Tibial artery (tissue), 4 donors: Measurements from ENCODE around the gene TRIM7.

Experiments used
- DNase-seq, 2 donors: peaks; one replicate each; pipeline ENCODE4 v3.0.0-alpha.2; 2019
- H3K27ac ChIP-seq, 2 donors: fragments of 200-600 bp; sonication (generic) in 1 of 2; 1 replicate in 1 of 2; 2 replicates in 1 of 2; pipeline ENCODE4 v1.5.1; 2018 to 2019; ENCODE audit warnings: mild to moderate bottlenecking in 1 of 2
- H3K27me3 ChIP-seq, 2 donors: fragments of 200-600 bp; sonication (generic) in 1 of 2; one replicate each; pipeline versions ENCODE4 v1.5.1 to v1.6.0; 2016 to 2019
- H3K36me3 ChIP-seq, 3 donors: fragments of 200-600 bp; sonication (generic) in 2 of 3; one replicate each; pipeline ENCODE4 v1.5.1; 2016 to 2019; ENCODE audit warnings: mild to moderate bottlenecking in 2 of 3
- H3K4me1 ChIP-seq, 4 donors: fragments of 200-600 bp; sonication (generic) in 2 of 4; 1 replicate in 3 of 4; 2 replicates in 1 of 4; pipeline ENCODE4 v1.5.1; 2016 to 2019
- H3K4me3 ChIP-seq, 2 donors: fragments of 200-600 bp; sonication (generic) in 1 of 2; 1 replicate in 1 of 2; 2 replicates in 1 of 2; pipeline ENCODE4 v1.5.1; 2018 to 2019; ENCODE audit warnings: mild to moderate bottlenecking in 2 of 2
- H3K9me3 ChIP-seq, 3 donors: fragments of 200-600 bp; sonication (generic) in 1 of 3; one replicate each; pipeline ENCODE4 v1.5.1; 2016 to 2019
- intact Hi-C: fragments of 100-400 bp; cut with DNase I; formaldehyde crosslinking; loops from one replicate; pipeline ENCODE4 v1.15.0; 2023; ENCODE audit warnings: low total_unique reads
- TF ChIP-seq, protein P1 (sequence below), 2 experiments: fragments of 200-600 bp in 1 of 2; fragments of 450-650 bp in 1 of 2; IDR thresholded peaks; one replicate each; pipeline ENCODE4 v1.5.1; 2017 to 2019; ENCODE audit warnings: antibody characterized with exemption in 2 of 2, mild to moderate bottlenecking in 1 of 2, moderate library complexity in 1 of 2

TRIM7 gene

DNA sequence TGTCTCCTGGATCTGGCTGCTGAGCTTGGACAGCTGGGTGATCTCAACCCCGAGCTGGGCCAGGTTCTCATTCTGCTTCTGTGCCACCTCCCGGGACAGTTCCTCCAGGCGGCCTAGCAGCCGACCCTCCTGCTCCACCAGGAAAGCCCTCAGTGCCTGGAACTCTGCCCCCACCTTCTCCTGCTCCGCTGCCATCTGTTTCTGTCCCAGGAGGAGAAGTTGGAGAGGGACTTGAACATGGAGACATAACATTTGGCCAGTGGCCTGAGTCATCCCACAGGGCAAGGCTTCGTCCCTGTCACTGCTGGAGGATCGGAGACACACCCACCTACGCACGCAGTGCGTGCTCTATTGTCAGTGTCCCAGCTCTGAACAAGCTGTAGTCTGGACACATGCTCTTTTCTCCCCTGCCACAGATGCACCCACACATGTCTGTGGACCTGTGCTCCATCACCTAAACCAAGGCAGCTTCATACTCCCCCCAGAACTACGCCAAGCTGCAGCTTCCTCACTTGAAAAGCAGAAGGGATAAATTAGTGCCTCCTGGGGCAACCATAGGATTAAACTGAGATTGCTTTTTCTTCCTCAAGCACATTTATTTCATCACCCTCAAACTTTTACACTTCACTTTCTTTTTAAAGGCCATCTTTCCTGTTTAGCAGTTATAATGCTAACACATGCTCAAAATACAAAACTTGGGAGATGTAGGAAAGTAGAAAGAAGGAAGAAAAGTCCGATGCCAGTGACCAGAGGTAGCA is 4.9 kb downstream of the TRIM7 start:
- Histone ChIP-seq H3K27me3 (no peaks in the 10 kb centered on the region), H3K27ac (no peak overlapping the region), H3K9me3 (no peaks in the 10 kb centered on the region), H3K36me3 (peaks cover 0 to 6% (median 0%) of the 10 kb centered on the region in 3 donors), H3K4me1 (peaks cover 0 to 14% (median 9%) of the 10 kb centered on the region in 4 donors), H3K4me3 (no peak overlapping the region)
- DNase-seq: no peak
- TF ChIP-seq, protein P1, sequence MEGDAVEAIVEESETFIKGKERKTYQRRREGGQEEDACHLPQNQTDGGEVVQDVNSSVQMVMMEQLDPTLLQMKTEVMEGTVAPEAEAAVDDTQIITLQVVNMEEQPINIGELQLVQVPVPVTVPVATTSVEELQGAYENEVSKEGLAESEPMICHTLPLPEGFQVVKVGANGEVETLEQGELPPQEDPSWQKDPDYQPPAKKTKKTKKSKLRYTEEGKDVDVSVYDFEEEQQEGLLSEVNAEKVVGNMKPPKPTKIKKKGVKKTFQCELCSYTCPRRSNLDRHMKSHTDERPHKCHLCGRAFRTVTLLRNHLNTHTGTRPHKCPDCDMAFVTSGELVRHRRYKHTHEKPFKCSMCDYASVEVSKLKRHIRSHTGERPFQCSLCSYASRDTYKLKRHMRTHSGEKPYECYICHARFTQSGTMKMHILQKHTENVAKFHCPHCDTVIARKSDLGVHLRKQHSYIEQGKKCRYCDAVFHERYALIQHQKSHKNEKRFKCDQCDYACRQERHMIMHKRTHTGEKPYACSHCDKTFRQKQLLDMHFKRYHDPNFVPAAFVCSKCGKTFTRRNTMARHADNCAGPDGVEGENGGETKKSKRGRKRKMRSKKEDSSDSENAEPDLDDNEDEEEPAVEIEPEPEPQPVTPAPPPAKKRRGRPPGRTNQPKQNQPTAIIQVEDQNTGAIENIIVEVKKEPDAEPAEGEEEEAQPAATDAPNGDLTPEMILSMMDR (IDR thresholded peaks at IDR 0.05): no peak
- intact Hi-C loops: no loop called here

DNA sequence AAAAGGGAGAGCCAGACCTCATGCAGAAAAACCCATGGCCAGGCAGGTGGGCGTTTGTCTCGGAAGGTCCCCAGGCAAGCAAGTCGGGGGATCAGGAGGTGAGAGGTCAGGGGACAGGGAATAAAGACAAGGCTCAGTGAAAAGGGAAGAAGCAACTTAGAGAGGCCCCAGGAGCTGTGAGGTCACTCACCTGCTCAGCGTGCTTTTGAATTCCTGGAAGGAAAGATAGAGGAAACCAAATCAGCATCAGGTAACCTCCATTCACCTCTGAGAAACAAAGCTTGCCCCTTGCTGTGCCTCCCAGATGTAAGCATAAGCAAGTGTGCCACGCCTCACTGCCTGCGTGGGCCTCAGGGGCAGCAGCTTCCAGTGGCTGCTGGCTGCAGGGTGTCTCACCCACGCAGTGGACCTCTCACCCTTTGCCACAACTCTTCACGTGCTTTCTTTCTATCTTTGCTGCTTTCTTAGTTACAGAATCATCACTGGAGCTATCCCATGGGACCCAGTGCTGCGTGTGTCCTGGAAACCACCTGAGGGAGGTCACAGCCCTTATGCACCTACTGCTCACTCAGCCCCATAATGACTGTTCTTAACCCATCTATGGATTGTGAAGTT is 6.0 kb downstream of the TRIM7 start:
- intact Hi-C loops: no loop called here
- Histone ChIP-seq H3K4me3 (no peak overlapping the region), H3K9me3 (no peaks in the 10 kb centered on the region), H3K27me3 (no peaks in the 10 kb centered on the region), H3K27ac (no peak overlapping the region), H3K36me3 (peaks cover 0 to 6% (median 0%) of the 10 kb centered on the region in 3 donors), H3K4me1 (peaks cover 0 to 7% (median 5%) of the 10 kb centered on the region in 4 donors)
- no peak for DNase-seq
- TF ChIP-seq, protein P1 (IDR thresholded peaks at IDR 0.05): no peak

DNA sequence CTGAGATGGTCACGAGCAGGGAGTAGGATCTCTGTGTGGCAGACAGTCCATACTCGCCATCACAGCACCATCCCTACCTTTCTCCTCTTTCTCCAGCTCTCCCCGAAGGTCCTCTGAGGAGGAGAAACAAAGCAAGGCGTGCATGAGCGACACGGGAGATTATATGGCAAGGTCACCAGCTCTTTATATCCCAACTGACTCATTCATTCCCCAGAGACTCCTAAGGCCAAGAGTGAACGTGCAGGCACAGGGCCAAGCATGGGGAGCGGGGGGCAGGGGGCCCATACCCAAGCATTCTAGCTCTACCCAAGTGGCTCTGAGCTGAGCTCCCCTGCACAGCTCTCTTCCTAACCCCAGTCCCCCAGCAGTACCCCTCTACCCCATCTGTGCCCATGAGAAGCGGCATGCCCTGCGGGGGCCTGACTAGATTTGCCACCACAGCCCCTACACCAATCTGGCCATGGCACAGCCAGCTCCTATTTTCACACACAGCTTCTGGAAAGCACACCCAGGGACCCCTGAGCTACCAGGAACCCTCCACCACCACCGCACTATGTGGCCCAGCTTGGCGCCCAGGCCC is 6.8 kb downstream of the TRIM7 start:
- Histone ChIP-seq H3K27me3 (no peaks in the 10 kb centered on the region), H3K4me3 (no peak overlapping the region), H3K36me3 (peaks cover 0 to 6% (median 0%) of the 10 kb centered on the region in 3 donors), H3K4me1 (peaks cover 0 to under 1% (median 0%) of the 10 kb centered on the region in 4 donors), H3K9me3 (no peaks in the 10 kb centered on the region), H3K27ac (no peak overlapping the region)
- TF ChIP-seq, protein P1 (IDR thresholded peaks at IDR 0.05): no peak
- intact Hi-C loops: no loop called here
- no peak for DNase-seq

DNA sequence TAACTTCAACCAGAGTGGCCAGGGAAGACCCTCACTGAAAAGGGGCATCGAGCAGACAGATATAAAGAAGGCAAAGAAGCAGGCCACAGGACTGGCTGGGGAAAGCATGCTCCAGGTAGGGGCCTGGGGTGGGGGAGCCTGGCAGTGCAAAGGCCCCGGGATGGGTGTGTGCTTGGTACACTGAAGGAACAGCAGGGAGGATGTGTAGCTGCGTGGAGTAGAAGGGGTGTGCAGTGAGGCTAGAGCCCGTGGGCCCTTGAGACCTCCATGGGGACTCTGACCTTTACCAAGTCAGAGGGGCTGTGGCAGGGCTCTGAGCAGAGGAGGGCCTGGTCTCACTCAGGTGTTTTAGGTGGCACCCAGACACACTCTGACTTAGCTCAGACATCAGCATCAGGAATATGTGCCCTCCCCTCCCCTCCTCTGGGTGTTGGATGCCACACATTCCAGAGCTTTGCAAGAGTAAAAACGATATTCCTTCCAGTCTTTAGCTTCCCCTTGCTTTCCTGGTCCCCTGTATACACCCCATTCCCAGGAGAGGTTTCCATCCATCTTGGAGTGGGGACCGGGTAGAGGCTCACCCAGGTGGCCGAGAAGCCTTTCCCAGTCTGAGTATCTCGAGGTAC is 7.6 kb downstream of the TRIM7 start:
- no peaks in the 10 kb centered on the region for H3K27me3 ChIP-seq
- H3K4me3 ChIP-seq: no peak overlapping the region
- DNase-seq: no peak
- peaks cover 0 to 6% (median 0%) of the 10 kb centered on the region in 3 donors for H3K36me3 ChIP-seq
- no peak overlapping the region for H3K27ac ChIP-seq
- H3K9me3 ChIP-seq: no peaks in the 10 kb centered on the region
- TF ChIP-seq, protein P1 (IDR thresholded peaks at IDR 0.05): no peak
- H3K4me1 ChIP-seq: peaks cover 0 to 5% (median 3%) of the 10 kb centered on the region in 4 donors
- intact Hi-C loops: no loop called here

DNA sequence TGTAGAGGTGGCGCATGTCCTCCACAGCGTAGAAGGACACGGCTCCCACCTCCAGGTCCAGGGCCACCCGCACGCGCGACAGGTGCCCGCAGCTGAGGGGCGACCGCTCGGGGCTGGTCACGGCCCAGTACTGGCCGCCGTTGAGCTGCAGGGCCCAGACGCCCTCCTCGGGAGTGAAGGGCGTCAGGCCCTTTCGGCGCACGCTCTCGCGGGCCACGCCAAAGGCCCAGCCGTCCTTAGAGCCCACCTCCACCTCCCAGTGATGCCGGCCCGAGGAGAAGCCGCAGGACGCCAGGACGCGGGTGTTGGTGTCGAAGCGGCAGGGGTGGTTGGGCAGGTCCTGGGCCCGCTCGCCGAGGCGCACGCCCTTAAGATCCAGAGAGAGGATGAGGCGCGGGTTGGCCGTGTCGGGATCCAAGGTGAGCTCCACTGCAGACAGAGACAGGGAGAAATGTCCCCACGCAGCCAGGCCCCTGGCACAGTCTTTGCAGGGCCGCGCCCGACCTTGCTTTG is 9.7 kb downstream of the TRIM7 start:
- peaks cover 0 to 12% (median 7%) of the 10 kb centered on the region in 4 donors for H3K4me1 ChIP-seq
- no peaks in the 10 kb centered on the region for H3K27me3 ChIP-seq
- peaks cover 0 to 6% (median 0%) of the 10 kb centered on the region in 3 donors for H3K36me3 ChIP-seq
- H3K4me3 ChIP-seq: no peak overlapping the region
- TF ChIP-seq, protein P1 (IDR thresholded peaks at IDR 0.05): no peak
- intact Hi-C loops: no loop called here
- no peak overlapping the region for H3K27ac ChIP-seq
- no peaks in the 10 kb centered on the region for H3K9me3 ChIP-seq
- DNase-seq: no peak
